ENCODE measurements around the gene S100A11.

S100A11 gene

DNA sequence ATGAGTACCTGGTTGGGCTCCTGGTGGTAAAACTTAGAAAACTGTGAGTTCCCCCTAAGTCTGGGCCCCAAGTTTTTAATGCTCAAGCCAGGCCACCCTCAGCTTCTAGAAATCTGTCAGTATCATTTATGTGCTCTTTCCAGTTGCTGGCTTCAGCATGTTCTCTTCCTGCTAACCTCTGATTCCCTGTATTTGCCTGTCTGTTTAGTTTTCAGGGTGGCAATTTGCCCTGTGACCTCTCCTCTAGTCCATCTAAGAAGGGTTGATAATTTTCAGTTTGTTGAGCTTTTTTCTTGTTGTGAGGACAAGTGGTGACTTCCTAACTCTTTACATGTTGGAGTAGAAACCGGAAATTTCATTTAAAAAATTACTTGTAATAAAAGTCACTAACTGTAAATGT, 27.1 kb downstream of the S100A11 start:
- in situ Hi-C loops (cut with MboI; ENCODE audit: low pct_unique_long_range_greater_than_20kb, low sequenced_read_pairs): no loop called here
- no peak for DNase-seq

GRCh38 chr1:152007047-152007446, 29.8 kb downstream of the S100A11 start:
- no peak for DNase-seq
- in situ Hi-C loops (cut with MboI; ENCODE audit: low pct_unique_long_range_greater_than_20kb, low sequenced_read_pairs): no loop called here

- in situ Hi-C loops (cut with MboI; ENCODE audit: low pct_unique_long_range_greater_than_20kb, low sequenced_read_pairs): no loop called here
- DNase-seq: no peak
These were observed 31.4 kb downstream of the S100A11 start for GRCh38 chr1:152005360-152005912.

GRCh38 chr1:152003846-152004442, 32.9 kb downstream of the S100A11 start:
- in situ Hi-C loops (cut with MboI; ENCODE audit: low pct_unique_long_range_greater_than_20kb, low sequenced_read_pairs): no loop called here
- no peak for DNase-seq

DNA sequence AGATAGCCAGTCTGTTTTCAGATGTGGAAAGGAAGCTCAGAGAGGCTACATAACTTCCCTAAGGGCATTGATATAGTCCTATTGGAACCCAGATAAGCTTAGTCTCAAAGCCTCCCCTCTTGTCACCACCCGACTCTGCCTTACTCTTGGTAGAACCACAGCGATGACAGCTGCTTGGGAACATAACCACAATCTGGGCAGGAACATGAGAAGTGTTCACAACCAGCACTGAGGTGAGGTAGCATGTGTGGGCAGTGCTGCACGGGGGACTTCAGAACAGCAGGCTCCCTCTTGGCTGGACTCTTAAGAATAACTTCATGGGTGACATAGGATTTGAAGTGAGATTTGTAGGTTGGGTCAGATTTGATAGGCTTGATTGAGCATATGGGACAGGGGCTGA, 33.8 kb downstream of the S100A11 start:
- no peak for DNase-seq
- in situ Hi-C loops (cut with MboI; ENCODE audit: low pct_unique_long_range_greater_than_20kb, low sequenced_read_pairs): no loop called here

GRCh38 chr1:152001631-152002584, 34.9 kb downstream of the S100A11 start:
- DNase-seq: peak; percentile 83
- in situ Hi-C loops (cut with MboI; ENCODE audit: low pct_unique_long_range_greater_than_20kb, low sequenced_read_pairs): no loop called here

DNA sequence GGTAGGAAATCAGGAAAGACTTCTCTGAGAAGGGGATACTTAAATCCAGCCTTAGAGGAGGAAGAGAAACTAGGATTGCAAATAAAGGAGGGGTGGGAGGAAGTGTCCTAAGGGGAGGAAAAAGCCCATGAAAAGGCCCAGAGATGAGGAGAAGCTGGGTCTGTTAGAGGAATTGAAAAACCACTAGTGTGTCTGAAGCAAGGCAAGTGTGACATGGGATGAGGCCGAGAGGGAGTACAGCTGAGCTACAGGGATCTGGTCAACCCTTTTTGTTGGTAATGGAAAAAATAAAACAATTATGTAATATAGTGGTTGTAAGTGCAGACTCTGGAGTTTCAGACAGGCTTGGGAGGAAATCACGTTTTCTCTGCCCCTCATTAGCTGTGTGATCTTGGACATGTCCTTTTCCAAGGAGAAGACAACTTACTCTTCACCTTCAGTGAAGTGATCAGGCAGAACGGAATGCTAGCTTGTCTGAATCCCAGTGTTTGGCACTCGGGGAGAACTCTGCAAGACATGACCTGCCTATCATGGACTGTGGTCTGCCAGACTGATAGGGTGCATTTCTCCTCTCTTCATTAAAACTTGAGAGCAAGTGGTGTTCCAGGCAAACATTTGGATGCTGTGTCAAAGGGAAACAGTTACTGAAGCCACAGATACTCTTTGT, 35.7 kb downstream of the S100A11 start:
- no peak for DNase-seq
- in situ Hi-C loops (cut with MboI; ENCODE audit: low pct_unique_long_range_greater_than_20kb, low sequenced_read_pairs): no loop called here

DNA sequence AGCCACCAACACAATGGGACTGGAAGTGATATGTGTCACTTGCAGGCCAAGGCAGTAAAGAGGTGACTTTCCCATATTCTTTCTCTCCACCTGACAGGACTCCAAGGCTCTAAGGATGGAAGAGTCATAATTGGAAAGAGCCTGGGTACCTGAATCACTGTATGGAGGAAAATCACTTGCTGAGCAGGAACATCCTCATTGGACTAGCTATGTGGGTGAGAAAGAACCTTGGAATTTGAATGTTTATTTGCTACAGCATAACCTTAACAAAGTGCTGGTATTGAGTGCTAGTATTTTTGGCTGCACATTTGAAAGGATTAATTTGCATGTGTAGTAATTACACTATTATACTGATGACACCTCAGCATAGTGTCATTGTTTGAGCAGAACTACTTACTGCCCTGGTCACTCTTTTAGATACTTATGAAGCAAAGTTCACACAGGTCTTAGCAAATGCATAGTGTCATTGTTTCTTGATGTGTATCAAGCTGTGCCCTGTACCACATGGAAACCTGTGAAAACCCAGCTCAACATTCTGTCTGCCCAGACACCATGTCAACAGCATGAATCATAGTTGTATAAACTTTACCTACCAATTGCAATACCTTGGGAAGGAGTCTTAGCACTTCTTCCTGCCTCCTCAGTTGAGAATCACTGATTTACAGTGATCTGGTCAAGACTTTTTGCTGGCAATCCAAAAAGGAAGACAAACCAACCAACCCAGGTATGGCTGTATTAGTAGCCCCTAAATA, 38.0 kb downstream of the S100A11 start:
- no peak for DNase-seq
- in situ Hi-C loops (cut with MboI; ENCODE audit: low pct_unique_long_range_greater_than_20kb, low sequenced_read_pairs): no loop called here

GRCh38 chr1:151997284-151997570, 39.6 kb downstream of the S100A11 start:
- in situ Hi-C loops (cut with MboI; ENCODE audit: low pct_unique_long_range_greater_than_20kb, low sequenced_read_pairs): no loop called here
- no peak for DNase-seq

- in situ Hi-C loops (cut with MboI; ENCODE audit: low pct_unique_long_range_greater_than_20kb, low sequenced_read_pairs): no loop called here
- DNase-seq: no peak
These were observed 41.0 kb downstream of the S100A11 start for GRCh38 chr1:151995774-151996173.

GRCh38 chr1:151994956-151995355, 41.8 kb downstream of the S100A11 start:
- DNase-seq: no peak
- in situ Hi-C loops (cut with MboI; ENCODE audit: low pct_unique_long_range_greater_than_20kb, low sequenced_read_pairs): no loop called here

GRCh38 chr1:151993734-151994496, 42.9 kb downstream of the S100A11 start, which contains the start of gene S100A10:
S100A10 (minus strand) TSS chr1:151993859; CDS start chr1:151986230, 7,629 bp downstream.
- in situ Hi-C loops (cut with MboI; ENCODE audit: low pct_unique_long_range_greater_than_20kb, low sequenced_read_pairs): no loop called here
- peak; percentile 73 for DNase-seq

DNA sequence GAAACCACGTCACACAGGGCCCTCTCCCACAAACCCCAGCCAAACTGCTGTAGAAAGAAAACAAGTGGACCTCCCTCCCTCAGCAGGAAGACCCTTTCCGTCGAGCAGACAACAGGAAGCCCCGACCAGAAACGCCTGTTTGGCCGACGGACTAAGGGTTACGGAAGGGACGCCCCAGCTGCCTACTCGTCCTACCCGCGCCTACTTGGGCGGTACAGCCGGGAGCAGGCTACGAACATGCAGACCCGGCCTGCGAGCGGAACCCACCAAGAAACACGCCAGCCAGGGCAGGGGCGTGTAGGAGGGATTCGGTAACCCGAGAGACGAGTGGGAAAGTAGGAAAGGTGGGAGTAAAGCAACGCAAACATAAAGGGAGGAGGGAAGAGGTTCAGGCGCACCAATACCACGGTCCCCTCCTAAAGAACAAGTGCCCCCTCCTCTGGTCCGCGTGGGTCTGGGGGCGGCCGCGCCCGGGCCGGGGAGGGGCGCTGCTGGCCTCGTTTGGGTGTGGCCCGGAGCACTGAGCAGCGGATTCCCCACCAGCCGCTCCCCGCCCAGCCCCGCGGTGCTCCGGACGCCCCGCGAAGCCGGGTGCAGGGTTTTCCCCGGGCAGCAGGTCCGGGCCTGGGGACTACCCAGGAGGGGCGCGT, 43.6 kb downstream of the S100A11 start:
- in situ Hi-C loops (cut with MboI; ENCODE audit: low pct_unique_long_range_greater_than_20kb, low sequenced_read_pairs): no loop called here
- DNase-seq: peak; percentile 59

- DNase-seq: peak; percentile 73
- in situ Hi-C loops (cut with MboI; ENCODE audit: low pct_unique_long_range_greater_than_20kb, low sequenced_read_pairs): no loop called here
These were observed 44.3 kb downstream of the S100A11 start for GRCh38 chr1:151992303-151993083.

DNA sequence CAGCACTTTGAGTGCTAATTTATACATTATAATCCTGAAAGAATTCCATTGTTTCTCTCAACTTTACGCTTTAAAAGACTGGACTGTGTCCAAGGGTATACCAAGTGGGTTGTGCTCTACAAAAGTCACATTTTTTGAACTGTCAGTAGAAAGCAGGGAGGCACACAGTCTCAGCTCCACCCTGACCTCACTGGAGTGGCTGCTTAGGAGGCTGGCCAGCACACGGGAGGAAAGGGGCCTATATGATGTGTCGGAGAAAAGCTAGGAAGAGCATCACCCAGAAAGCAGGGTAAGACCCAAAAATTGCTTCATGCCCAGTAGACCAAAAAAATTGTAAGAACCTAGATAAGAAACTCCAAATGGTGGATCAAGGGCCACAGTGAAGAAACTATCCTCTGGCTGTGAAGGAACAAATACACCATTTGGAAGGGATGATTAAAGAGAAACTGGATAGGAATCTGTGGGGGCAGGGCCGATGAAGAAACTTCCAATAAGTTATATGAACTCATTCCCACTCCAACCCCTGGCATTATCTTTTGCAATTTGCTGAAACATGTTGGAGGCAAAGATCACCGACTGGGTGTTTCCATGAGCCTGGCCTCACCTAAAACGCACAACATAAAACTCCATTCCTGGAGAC, 45.0 kb downstream of the S100A11 start:
- in situ Hi-C loops (cut with MboI; ENCODE audit: low pct_unique_long_range_greater_than_20kb, low sequenced_read_pairs): no loop called here
- no peak for DNase-seq

GRCh38 chr1:151990856-151991198, 46.0 kb downstream of the S100A11 start:
- DNase-seq: no peak
- in situ Hi-C loops (cut with MboI; ENCODE audit: low pct_unique_long_range_greater_than_20kb, low sequenced_read_pairs): no loop called here
